Suprapubic skin (tissue), 4 donors: ENCODE measurements around the gene ZCCHC2. TPM values are rescaled to one million over a fixed set of nuclear protein-coding genes. Genes with fewer than 3 reads are reported as not detected.

Experiments
- DNase-seq, 2 donors: peaks; one replicate each; pipeline ENCODE4 v3.0.0-alpha.2; 2019; ENCODE audit warnings: low spot score in 2 of 2
- H3K27ac ChIP-seq: fragments of 200-600 bp; sonication (generic); one replicate; pipeline ENCODE4 v1.5.1; 2019
- H3K27me3 ChIP-seq: fragments of 200-600 bp; sonication (generic); one replicate; pipeline ENCODE4 v1.5.1; 2019
- H3K36me3 ChIP-seq: fragments of 200-600 bp; sonication (generic); one replicate; pipeline ENCODE4 v1.5.1; 2019
- H3K4me1 ChIP-seq: fragments of 200-600 bp; sonication (generic); one replicate; pipeline ENCODE4 v1.5.1; 2019
- H3K4me3 ChIP-seq: fragments of 200-600 bp; sonication (generic); one replicate; pipeline ENCODE4 v1.5.1; 2019; ENCODE audit warnings: mild to moderate bottlenecking
- H3K9me3 ChIP-seq: fragments of 200-600 bp; sonication (generic); one replicate; pipeline ENCODE4 v1.5.1; 2019
- CTCF ChIP-seq, 2 donors: fragments of 200-600 bp in 1 of 2; fragments of 450-650 bp in 1 of 2; sonication (generic) in 1 of 2; IDR thresholded peaks; one replicate each; pipeline ENCODE4 v1.5.1; 2016 to 2019; ENCODE audit warnings: antibody characterized with exemption in 2 of 2, mild to moderate bottlenecking in 1 of 2, moderate library complexity in 1 of 2
- EP300 ChIP-seq: sonication (generic); formaldehyde crosslinking; IDR thresholded peaks from one replicate; pipeline ENCODE4 v1.6.1; 2017; ENCODE audit warnings: antibody characterized with exemption
- POLR2A ChIP-seq, 2 donors: fragments of 450-650 bp; IDR thresholded peaks; one replicate each; pipeline ENCODE4 v1.6.1; 2017; ENCODE audit warnings: antibody characterized with exemption in 2 of 2, mild to moderate bottlenecking in 2 of 2, moderate library complexity in 2 of 2
- POLR2AphosphoS5 ChIP-seq, 3 donors: sonication (generic); formaldehyde crosslinking; IDR thresholded peaks; one replicate each; pipeline ENCODE4 v1.6.1; 2017; ENCODE audit warnings: antibody characterized with exemption in 3 of 3
- WGBS: methylation state at CpG from one replicate; pipeline ENCODE4 v1.1.5; 2018; 5-methylcytosine and 5-hydroxymethylcytosine counted together
- total RNA-seq, 4 donors: library from RNA; depleted of rRNA; stranded (reverse); fragments of >200 nt; gene quantifications; one replicate each; pipeline ENCODE4 v1.1.0, GENCODE V29; 2016

The ZCCHC2 gene
- total RNA-seq, 4 donors from 2014 or later = 22.7 to 43.5 (median 32.4) TPM

DNA sequence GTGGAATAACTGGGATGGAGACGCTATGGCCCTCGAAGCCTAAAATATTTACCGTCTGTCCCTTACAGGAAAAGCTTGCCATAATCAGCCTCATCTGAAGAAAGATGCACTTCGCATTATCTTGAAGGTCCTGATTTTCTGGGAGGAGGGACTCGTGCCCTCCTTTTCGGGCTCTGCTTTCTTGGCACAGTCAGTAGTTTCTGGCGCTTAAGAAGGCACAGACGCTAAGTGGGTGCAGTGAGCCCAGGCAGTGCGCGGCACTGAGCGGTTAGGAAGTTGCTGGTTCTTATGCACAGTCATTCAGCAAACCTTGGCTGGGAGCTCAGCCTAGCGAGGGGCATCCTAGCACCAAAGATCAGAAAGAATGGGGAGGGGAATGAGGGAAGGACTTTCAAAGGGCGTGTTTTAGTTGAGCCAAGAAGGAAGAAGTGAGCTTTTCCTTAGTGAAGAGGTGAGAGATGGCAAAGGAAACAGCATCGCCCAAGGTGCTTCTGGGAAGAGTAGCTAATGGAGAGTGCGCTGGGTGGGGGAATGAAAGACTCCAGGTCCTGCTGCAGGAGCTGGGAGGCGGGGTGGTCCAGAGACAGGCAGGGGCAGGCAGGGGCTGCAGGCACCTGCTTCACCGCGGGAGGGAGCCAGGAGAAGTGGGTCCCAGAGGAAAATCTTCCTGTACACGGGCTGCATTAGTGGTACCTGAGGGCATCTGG, 64.1 kb downstream of the ZCCHC2 start:
- no peaks in the 10 kb centered on the region for H3K27me3 ChIP-seq
- H3K4me3 ChIP-seq = no peak overlapping the region
- TF ChIP-seq EP300 (no peak), POLR2AphosphoS5 (IDR thresholded peaks at IDR 0.05) (no peak), CTCF (IDR thresholded peaks at IDR 0.05) (no peak), POLR2A (IDR thresholded peaks at IDR 0.05) (no peak)
- no peak overlapping the region for H3K27ac ChIP-seq
- no peak for DNase-seq
- WGBS = 91% methylated on average over 19 of the region's 19 CpGs
- no peaks in the 10 kb centered on the region for H3K36me3 ChIP-seq
- H3K4me1 ChIP-seq = peaks cover 17% of the 10 kb centered on the region
- H3K9me3 ChIP-seq = no peaks in the 10 kb centered on the region

DNA sequence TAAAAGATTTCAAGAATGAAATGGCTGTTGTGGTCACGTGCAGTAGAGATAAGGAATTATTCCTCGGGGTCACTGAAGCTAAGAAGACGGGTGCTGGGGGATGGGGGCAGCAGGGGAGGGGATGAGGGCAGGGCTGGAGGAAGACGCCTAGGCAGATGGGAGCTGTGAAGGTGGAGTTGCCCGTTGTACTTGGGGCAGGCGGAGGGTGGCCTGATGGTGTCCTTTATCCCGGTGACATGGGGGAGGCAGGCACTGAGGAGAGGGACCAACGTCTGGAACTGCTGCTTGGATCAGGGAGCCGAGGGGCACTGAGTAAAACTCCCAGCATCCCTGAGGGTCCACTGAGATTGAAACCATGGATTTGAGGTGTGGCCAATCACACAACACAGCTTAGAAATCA, 64.9 kb downstream of the ZCCHC2 start:
- Histone ChIP-seq H3K27ac (no peak overlapping the region), H3K9me3 (no peaks in the 10 kb centered on the region), H3K36me3 (no peaks in the 10 kb centered on the region), H3K4me1 (peaks cover 17% of the 10 kb centered on the region), H3K4me3 (no peak overlapping the region), H3K27me3 (no peaks in the 10 kb centered on the region)
- TF ChIP-seq CTCF (IDR thresholded peaks at IDR 0.05) = no peak
- no peak for TF ChIP-seq POLR2A (IDR thresholded peaks at IDR 0.05)
- no peak for TF ChIP-seq EP300
- WGBS = 70% methylated on average over 9 of the region's 9 CpGs
- DNase-seq = no peak

DNA sequence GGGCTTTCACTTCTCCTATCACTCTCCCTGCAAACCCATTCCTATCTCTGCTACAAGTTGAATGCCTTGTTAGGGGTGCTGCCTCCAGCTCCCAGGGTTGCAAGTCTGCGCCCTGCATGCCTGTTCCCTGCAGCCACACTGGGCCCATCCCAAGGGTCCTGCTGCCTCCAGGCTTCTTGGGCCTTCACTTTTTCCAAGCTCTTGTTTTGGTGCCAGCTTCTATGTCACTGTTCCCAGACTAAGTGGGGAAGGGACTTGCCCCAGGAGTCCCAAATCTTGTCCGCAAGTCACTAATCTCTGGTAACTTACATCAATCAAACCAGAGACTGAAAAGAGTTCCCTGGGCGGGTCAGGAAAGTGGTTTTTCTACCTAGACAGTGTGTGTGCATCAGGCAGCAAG, 65.4 kb downstream of the ZCCHC2 start:
- Histone ChIP-seq H3K27me3 (no peaks in the 10 kb centered on the region), H3K4me1 (peaks cover 17% of the 10 kb centered on the region), H3K9me3 (no peaks in the 10 kb centered on the region), H3K36me3 (no peaks in the 10 kb centered on the region), H3K27ac (no peak overlapping the region), H3K4me3 (no peak overlapping the region)
- WGBS = 96% methylated on average over 3 of the region's 3 CpGs
- DNase-seq = no peak
- TF ChIP-seq POLR2A (IDR thresholded peaks at IDR 0.05) (no peak), CTCF (IDR thresholded peaks at IDR 0.05) (no peak), POLR2AphosphoS5 (IDR thresholded peaks at IDR 0.05) (no peak)

DNA sequence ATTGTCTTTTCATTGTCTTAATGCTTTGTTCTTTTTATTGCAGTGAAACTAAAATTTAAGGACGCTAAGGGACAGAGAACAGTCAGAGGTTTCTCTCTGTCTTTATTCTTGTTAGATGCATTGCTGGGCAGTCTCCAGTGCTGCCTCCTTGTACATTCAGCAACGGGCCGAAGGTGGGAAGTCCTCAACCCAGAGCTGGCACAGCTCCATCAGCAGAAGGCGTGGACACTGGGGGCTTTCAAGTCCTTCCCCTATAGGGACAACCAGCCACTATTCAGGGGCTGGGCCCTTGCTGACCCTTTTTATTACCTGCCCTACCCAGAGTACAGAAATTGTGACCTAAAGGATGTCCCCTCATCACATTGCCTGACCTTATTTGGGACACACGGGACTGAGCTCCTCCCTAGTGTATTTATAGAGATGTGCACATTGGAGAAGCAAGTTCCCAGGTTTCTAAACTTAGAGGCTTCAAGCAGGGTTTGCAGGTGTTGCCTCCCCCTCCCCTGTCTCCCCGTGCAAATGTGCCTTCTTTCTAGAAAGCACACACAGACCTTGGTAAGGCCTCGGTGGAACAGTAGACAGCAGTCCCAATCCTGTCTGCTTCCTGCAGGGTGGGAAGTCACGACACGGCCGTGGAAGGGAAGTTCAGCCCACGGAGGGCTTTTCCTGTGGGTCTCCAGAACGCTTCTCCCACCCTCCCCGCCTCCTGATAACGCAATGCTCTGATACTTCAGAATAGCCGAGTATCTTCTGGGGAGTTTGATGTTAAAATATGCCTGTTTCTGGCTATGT, 68.2 kb downstream of the ZCCHC2 start:
- TF ChIP-seq POLR2AphosphoS5 (IDR thresholded peaks at IDR 0.05) = no peak
- no peak for TF ChIP-seq CTCF (IDR thresholded peaks at IDR 0.05)
- TF ChIP-seq EP300 = no peak
- no peak for TF ChIP-seq POLR2A (IDR thresholded peaks at IDR 0.05)
- 74% methylated on average over 10 of the region's 15 CpGs for WGBS
- H3K4me1 ChIP-seq = peaks cover 5% of the 10 kb centered on the region

More for the DNA sequence above, 68.2 kb downstream of the ZCCHC2 start:
- no peak for DNase-seq
- H3K27ac ChIP-seq = no peak overlapping the region
- no peaks in the 10 kb centered on the region for H3K9me3 ChIP-seq
- peaks cover 7% of the 10 kb centered on the region for H3K27me3 ChIP-seq
- no peak overlapping the region for H3K4me3 ChIP-seq
- H3K36me3 ChIP-seq = no peaks in the 10 kb centered on the region
